RCC 7860 (cell line): ENCODE results near the gene SH3BP5.
A peak's percentile ranks its signal among the peaks of the same experiment; 100 is the strongest.
"Not testable (repeated sequence)": the region's sequence is repeated elsewhere in the genome, so short reads cannot be mapped to it uniquely, and the experiment has no call there.

Source experiments
- DNase-seq: peaks from one replicate; pipeline ENCODE4 v3.0.0-alpha.2; 2015; ENCODE audit warnings: low spot score
- FAIRE-seq: peaks from 2 replicates; lab custom pipeline; 2012; peaks lifted over from hg19 to GRCh38; lab: Jason Lieb, UNC

The SH3BP5 gene

DNA sequence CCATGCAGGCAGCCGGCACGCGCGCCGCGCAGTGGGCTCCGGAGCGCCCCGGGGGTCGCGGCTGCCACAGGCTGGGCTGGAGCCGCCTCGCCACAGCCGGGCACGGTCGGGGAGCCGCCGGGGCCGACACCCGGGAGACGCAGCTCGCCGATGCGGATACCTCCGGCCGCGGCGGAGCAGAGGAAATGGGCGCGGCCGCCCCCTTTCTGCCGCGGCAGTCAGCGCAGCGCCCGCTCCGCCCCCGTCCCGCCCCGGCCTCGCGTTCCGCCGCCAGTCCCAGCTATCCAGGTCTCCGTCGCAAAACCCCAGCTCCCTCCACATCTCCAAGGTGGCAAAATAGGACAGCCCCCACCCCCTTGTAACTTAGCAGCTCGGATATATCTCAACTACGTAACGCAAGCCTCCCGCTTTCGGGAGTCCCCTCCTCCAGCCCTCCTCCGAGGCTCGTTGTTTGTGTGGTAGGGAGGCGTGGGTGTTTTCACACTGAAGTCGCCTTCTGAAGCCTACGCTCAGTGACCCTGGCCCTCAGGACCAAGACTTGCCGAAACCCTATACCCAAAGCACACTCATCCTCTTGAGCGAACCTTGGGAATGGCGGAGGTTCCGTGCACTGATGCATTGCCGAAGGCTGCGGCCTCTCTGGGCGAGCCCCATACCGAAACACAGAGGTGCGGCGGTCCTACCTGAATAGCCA, at the start of gene SH3BP5:
SH3BP5 (minus strand) TSS at position 182 of the 694 bp plus-strand sequence; CDS start at position 4, 178 bp downstream.
- FAIRE-seq (no peak), DNase-seq (peak; percentile 14)

GRCh38 chr3:15380980-15381890, 48.8 kb upstream of the SH3BP5 start:
- FAIRE-seq (no peak), DNase-seq (no peak)

GRCh38 chr3:15377961-15378791, 45.8 kb upstream of the SH3BP5 start:
- FAIRE-seq (peak; percentile 75), DNase-seq (peak; percentile 77)

GRCh38 chr3:15375461-15376000, 43.1 kb upstream of the SH3BP5 start:
- FAIRE-seq (no peak), DNase-seq (no peak)

DNA sequence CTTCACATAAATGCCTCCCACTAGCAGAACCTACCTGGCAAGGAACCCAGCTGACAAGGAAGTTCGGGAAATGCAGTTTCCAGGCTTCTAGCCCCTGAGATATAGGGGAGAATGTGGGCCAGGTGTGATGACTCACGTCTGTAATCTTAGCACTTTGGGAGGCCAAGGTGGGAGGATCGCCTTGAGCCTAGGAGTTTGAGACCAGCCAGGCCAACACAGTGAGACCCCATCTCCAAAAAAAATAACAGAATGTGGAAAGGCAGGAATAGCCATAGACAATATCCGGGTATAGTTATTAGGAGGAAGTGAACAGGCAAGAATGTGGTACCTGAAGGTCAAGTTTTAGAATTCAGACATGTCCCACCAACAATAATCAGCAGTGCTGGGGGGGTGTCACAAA, 40.5 kb upstream of the SH3BP5 start:
- DNase-seq (no peak), FAIRE-seq (no peak)

DNA sequence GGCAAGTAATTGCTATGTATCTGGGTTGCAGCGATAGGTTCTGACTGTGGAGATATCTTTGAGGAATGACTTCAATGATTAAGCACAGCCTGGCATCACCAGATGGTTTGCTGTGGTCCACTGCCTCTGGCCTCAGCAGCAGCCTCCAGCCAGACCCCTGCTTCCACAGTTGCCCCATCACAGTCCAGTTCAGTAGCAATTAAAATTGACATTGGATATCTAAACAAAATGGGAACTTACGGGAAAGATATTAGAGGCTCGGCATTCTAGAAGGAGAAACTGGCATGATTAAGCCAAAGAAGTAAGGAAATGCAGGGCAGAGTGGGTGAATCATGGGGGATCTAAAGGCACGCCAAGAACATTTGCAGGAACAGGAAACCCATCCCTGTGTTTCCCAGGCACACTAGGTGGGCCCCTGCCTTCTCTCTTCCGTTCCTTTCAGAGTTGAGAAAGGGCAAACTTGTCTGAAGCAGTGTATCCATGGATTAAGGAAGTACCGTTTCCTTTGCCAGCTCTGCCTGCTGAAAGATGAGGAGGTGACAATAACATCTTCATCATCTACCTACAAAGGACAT, 36.3 kb upstream of the SH3BP5 start:
- DNase-seq = no peak
- no peak for FAIRE-seq

DNA sequence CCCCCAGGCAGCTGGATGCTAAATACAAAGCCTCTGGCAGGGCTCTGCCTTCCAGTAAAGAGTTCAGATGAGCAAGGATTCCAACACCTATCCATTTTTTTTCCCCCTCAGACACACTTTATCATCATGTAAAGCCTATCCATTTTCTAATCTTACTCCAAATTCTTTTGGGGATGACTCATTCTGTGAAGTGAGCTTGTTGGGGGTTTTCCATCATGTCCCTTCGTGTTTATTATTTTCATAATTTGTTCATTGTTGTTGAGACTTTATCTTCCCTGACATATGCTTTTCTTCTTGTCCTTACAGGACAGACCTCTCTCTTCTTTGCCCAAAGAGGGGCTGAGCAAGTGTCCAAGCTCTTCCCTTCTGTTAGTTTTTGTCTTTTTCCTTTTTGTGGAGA, 34.7 kb upstream of the SH3BP5 start:
- DNase-seq = no peak

GRCh38 chr3:15364078-15364477, 31.7 kb upstream of the SH3BP5 start:
- DNase-seq, FAIRE-seq: not testable (repeated sequence)

More for the DNA sequence above, 34.7 kb upstream of the SH3BP5 start:
- FAIRE-seq = no peak

GRCh38 chr3:15361494-15362214, 29.3 kb upstream of the SH3BP5 start:
- DNase-seq = peak; percentile 27
- FAIRE-seq = no peak

- DNase-seq = no peak
- no peak for FAIRE-seq
Observed at GRCh38 chr3:15360788-15361493, 28.6 kb upstream of the SH3BP5 start.

DNA sequence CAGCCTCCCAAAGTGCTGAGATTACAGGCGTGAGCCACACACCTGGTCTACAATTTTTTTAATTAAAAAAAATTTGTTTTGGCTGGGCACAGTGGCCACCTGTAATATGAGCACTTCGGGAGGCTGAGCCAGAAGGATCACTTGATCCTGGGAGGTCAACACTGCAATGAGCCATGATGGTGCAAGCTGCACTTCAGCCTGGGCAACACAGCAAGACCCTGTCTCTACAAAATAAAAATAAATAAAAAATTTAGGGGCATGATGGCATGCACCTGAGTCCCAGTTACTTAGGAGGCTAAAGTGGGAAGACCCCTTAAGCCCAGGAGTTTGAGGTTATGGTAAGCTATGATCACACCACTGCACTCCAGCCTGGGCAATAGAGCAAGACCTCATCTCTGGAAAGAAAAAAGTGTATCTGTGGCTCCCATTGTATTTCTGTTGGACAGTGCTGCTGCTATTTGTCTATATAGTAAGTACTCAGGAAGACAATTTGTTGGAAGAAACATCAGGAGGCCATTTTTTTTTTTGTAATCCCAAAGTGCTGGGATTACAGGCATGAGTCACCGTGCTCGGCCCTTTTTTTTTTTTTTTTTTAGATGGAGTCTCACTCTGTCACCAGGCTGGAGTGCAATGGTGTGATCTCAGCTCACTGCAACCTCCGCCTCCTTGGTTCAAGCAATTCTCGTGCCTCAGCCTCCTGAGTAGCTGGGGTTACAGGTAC, 27.5 kb upstream of the SH3BP5 start:
- DNase-seq (no peak), FAIRE-seq (no peak)

GRCh38 chr3:15356651-15357061, 24.3 kb upstream of the SH3BP5 start:
- not testable (repeated sequence) for FAIRE-seq, DNase-seq

GRCh38 chr3:15356176-15356575, 23.8 kb upstream of the SH3BP5 start:
- FAIRE-seq = no peak
- DNase-seq = no peak

- DNase-seq = no peak
- no peak for FAIRE-seq
Observed at GRCh38 chr3:15355086-15355485, 22.7 kb upstream of the SH3BP5 start.

DNA sequence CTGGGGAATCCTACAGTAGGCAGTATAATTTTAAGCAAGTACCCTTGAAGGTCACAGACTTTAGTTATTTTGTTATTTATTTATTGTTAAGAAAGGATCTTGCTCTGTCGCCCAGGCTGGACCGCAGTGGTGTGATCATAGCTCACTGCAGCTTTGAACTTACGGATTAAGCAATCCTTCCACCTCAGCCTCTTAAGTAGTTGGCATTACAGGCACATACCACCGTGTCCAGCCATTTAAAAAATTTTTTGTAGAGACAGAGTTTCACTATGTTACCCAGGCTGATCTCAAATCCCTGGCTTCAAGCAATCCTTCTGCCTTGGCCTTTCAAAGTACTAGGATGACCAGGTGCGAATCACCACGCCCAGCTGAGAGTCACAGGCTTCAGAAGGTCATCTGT, 22.1 kb upstream of the SH3BP5 start:
- FAIRE-seq (no peak), DNase-seq (no peak)

GRCh38 chr3:15350141-15350540, 17.8 kb upstream of the SH3BP5 start:
- DNase-seq (no peak), FAIRE-seq (no peak)

- not testable (repeated sequence) for FAIRE-seq, DNase-seq
Observed at GRCh38 chr3:15349438-15349837, 17.1 kb upstream of the SH3BP5 start.

- FAIRE-seq (no peak), DNase-seq (no peak)
Observed at GRCh38 chr3:15348246-15348645, 15.9 kb upstream of the SH3BP5 start.
